ENCODE data around the gene PDLIM1. TPM values are rescaled to one million over a fixed set of nuclear protein-coding genes. Genes with fewer than 3 reads are reported as not detected.
"Not testable (repeated sequence)": the region's sequence is repeated elsewhere in the genome, so short reads cannot be mapped to it uniquely, and the experiment has no call there.

Gene PDLIM1
- total RNA-seq, 2 donors from 2014 or later = 126 to 130 TPM

GRCh38 chr10:95236068-95236903 lies 54.5 kb downstream of the PDLIM1 start:
- Histone ChIP-seq H3K4me1 (no peaks in the 10 kb centered on the region), H3K4me3 (no peak overlapping the region), H3K9me3 (no peaks in the 10 kb centered on the region), H3K27me3 (no peaks in the 10 kb centered on the region), H3K36me3 (peaks cover 85% of the 10 kb centered on the region), H3K27ac (no peak overlapping the region)
- TF ChIP-seq, protein P1, sequence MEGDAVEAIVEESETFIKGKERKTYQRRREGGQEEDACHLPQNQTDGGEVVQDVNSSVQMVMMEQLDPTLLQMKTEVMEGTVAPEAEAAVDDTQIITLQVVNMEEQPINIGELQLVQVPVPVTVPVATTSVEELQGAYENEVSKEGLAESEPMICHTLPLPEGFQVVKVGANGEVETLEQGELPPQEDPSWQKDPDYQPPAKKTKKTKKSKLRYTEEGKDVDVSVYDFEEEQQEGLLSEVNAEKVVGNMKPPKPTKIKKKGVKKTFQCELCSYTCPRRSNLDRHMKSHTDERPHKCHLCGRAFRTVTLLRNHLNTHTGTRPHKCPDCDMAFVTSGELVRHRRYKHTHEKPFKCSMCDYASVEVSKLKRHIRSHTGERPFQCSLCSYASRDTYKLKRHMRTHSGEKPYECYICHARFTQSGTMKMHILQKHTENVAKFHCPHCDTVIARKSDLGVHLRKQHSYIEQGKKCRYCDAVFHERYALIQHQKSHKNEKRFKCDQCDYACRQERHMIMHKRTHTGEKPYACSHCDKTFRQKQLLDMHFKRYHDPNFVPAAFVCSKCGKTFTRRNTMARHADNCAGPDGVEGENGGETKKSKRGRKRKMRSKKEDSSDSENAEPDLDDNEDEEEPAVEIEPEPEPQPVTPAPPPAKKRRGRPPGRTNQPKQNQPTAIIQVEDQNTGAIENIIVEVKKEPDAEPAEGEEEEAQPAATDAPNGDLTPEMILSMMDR (IDR thresholded peaks at IDR 0.05) = no peak
- no peak for DNase-seq (ENCODE audit: low spot score)

DNA sequence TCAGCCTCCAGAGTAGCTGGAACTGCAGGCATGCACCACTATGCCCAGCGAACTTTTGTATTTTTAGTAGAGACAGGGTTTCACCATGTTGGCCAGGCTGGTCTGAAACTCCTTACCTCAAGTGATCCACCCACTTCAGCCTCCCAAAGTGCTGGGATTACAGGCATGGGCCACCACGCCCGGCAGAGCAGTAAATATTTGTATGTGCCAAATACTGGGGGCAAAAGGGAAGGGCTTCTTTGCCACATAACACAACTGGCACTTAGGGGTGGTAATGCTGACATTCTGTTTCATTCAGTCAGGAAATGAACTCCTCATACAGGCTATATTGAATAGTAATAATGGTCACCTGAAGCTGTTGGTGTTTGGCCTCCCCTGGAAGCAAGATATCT lies 55.1 kb downstream of the PDLIM1 start:
- peaks cover 79% of the 10 kb centered on the region for H3K36me3 ChIP-seq
- TF ChIP-seq, protein P1 (IDR thresholded peaks at IDR 0.05) = no peak

DNA sequence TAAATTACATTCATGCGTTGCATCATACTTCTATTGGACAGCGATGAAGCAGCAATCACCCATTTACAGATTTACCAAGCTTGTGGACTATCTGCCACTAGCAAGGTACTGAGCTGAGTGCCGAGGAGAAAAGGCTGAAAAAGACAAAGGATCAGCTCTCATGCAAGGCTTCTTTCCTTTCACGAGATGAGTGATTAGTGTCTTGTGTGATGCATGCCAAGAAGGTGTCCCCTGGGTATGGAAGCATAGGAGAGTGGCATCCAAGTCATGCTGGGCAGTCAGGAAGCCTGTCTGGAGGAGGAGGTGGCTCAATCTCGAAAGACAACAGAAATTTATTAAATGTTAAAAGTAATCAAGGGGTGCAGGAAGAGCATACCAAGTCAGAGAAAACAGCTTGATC lies 55.9 kb downstream of the PDLIM1 start:
- Histone ChIP-seq H3K4me3 (no peak overlapping the region), H3K27me3 (no peaks in the 10 kb centered on the region), H3K27ac (no peak overlapping the region), H3K36me3 (peaks cover 74% of the 10 kb centered on the region), H3K9me3 (no peaks in the 10 kb centered on the region), H3K4me1 (peaks cover 0 to 7% of the 10 kb centered on the region in 2 donors)
- TF ChIP-seq, protein P1 (IDR thresholded peaks at IDR 0.05) = no peak
- DNase-seq (ENCODE audit: low spot score) = no peak

More for the DNA sequence above, 55.1 kb downstream of the PDLIM1 start:
- H3K9me3 ChIP-seq = no peaks in the 10 kb centered on the region
- no peaks in the 10 kb centered on the region for H3K27me3 ChIP-seq
- no peak for DNase-seq (ENCODE audit: low spot score)
- H3K27ac ChIP-seq = no peak overlapping the region
- H3K4me3 ChIP-seq = no peak overlapping the region
- H3K4me1 ChIP-seq = peaks cover 0 to under 1% of the 10 kb centered on the region in 2 donors

DNA sequence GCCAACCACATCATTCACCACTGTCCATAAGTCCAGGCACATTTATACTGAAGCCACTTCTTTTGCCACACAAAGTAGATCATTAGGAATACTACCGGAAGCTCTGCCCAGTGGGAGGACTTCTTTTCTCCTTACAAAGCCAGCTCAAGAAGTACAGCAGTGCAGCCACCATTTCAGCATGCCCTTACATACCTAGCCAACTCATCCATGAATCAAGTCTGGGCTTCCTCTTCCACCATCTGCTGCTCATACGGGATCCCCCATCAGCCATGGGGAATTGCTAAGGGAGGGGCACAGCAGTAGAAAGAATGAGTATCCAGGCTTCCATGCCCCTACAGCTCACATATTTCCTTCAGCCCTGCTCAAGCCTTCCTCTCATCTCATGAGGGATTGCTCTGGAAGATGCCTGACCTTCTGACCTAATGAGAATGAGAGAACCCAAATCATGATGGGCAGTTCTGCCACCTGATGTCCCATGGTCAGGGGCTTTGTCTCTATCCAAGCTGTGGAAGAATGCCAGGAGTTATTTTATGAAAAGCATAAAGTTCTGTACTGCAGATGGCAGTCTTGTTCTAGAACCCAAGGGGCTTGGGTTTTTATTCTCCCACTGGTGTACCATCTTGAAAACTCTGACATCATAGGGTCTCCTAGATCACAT lies 57.3 kb downstream of the PDLIM1 start:
- Histone ChIP-seq H3K4me1 (peaks cover 0 to 9% of the 10 kb centered on the region in 2 donors), H3K4me3 (no peak overlapping the region), H3K27me3 (no peaks in the 10 kb centered on the region), H3K27ac (no peak overlapping the region), H3K36me3 (peaks cover 59% of the 10 kb centered on the region), H3K9me3 (no peaks in the 10 kb centered on the region)
- DNase-seq (ENCODE audit: low spot score) = no peak
- TF ChIP-seq, protein P1 (IDR thresholded peaks at IDR 0.05) = no peak

DNA sequence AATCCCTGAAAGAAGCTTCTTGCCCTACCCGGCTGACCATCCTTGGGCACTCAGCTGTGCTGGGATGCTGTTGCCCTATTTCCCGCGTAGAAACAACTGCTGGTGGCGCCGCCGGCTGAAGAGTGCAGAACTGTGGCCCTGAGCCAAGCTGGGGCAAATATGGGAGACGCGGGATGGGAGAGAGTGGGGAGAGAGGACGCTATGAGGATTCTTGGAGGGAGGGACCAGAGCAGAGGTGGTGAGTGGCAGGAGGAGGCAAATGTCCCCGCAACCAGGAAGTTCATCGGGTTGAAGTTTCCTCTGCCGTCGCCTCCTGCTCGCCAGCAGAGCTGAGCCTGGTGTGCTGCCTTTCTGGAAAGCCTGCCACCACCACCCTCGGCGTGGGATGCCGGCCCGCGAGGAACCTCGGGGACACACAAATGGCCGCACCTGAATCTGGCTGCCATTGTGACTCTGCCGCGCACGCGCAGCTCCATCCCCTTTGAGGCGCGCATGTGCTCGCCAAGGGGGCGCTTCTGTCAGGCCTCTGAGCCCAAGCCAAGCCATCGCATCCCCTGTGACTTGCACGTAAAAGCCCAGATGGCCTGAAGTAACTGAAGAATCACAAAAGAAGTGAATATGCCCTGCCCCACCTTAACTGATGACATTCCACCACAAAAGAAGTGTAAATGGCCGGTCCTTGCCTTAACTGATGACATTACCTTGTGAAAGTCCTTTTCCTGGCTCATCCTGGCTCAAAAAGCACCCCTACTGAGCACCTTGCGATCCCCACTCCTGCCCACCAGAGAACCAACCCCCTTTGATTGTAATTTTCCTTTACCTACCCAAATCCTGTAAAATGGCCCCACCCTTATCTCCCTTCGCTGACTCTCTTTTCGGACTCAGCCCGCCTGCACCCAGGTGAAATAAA lies 59.9 kb downstream of the PDLIM1 start:
- not testable (repeated sequence) for DNase-seq (ENCODE audit: low spot score); H3K27me3 ChIP-seq; H3K9me3 ChIP-seq; H3K4me1 ChIP-seq
- Histone ChIP-seq H3K36me3 (peaks cover 34% of the 10 kb centered on the region), H3K4me3 (peak overlapping the region; percentile 37 to 55), H3K27ac (peak overlapping the region; percentile 39 to 49)

Measured in right atrium auricular region (tissue), 2 donors.